Raji (cell line): ENCODE results near the gene RAPGEF5.

ENCODE experiments used
- POLR2A ChIP-seq: IDR thresholded peaks from 2 replicates; pipeline ENCODE4 v1.6.1; 2011; ENCODE audit warnings: low read depth, low read length, control low read depth; ENCODE audit not compliant: insufficient read depth

RAPGEF5 gene

DNA sequence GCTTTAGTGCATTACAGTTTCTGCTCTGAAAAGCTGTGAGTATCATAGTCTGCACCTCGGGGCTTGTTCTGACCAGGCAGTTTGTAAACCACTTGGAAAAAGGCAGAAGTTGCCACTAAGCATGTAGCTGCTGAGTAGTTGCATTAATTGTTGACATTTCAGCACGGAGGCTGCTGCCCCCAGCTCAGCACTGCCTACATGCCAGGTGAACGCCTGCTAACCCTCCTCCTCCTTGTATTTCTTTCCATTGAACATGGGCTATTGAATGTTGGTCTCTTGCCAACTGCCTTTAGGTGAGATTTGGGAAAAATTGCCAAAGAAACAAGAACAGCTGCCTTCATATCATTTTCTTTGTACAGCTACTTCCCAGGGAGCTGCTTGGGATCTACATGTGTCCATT is 164.2 kb downstream of the RAPGEF5 start:
- no peak for TF ChIP-seq POLR2A

DNA sequence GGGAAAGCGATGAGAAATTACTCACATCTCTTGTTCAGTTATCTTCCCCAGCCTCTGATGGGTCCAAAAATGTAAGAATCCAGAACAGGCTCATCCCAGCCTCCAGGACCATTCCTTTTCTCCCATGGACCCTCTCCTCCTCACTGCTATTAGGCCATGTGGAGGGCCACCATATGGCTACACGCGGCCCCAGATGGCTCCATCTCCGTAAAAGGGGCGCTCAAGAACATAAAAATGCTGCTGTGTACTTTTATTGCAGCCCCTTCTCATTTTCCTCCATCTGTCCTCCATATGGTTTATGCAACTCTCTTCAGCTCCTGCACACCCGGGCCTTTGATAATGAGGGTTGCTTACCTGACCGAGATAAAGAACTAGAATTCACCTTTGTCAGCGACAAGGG is 166.2 kb downstream of the RAPGEF5 start:
- no peak for TF ChIP-seq POLR2A

DNA sequence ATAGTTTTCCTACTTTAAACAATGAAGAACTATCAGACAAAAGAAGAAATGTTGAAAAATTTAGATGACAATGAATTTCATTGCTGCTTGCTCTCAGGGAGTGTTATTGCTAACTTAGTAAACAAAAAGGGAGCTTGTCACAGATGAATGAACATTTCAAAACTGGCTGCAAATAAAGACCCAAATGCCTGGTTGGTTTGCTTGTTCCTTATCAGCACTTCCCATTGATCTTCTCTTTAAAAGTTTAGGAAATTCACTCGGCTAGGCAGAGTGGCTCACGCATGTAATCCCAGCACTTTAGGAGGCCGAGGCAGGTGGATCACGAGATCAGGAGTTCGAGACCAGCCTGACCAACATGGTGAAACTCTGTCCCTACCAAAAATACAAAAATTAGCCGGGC is 167.2 kb downstream of the RAPGEF5 start:
- no peak for TF ChIP-seq POLR2A

DNA sequence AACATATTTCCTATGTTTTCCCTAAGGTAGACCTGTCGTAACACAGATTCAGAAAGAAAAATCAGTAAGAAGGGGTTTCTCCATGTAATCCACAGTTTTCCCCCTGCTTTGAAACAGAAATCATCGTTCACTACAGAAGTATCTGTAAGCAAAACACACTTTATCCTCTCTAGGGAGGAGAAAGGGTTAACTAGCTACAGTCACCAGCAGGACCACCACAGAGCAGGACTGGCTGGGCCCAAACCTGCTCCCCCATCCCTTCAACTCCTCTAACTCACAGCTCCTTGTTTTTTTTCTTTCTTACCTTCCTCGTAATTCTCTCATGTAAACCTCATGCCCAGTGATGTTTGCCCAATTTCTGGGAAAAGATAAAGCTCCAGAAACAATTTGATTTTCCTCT is 167.7 kb downstream of the RAPGEF5 start:
- no peak for TF ChIP-seq POLR2A

DNA sequence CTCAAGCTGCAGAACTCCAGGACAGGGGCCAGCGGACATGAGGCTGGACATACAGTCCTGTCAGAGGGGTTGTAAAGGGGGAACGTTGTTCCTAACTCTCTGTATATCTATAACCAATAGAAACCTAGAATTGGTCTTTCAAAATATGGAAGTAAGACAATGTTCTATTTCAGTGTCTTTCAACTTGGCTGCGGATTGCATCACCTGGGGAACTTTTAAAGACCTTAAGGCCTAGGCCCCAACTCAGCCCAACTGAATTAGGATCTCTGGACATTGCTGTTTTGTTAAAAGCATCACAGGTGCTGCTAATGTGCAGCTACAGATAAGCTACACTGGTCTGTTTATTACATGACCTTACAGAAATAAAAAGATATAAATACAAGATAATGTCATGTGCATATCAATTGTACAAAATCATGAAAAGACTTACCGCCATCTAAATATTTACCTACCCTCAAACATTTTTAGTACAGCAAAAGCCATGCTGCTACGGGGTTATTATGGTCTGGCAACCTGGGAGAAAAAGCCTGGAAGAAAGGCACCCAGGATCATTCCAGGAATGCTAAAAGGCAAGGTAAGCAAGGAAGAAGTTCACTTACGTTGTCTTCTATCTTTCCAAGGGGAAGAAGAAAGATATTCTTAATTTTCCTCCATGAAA is 169.1 kb downstream of the RAPGEF5 start:
- TF ChIP-seq POLR2A, result no peak

DNA sequence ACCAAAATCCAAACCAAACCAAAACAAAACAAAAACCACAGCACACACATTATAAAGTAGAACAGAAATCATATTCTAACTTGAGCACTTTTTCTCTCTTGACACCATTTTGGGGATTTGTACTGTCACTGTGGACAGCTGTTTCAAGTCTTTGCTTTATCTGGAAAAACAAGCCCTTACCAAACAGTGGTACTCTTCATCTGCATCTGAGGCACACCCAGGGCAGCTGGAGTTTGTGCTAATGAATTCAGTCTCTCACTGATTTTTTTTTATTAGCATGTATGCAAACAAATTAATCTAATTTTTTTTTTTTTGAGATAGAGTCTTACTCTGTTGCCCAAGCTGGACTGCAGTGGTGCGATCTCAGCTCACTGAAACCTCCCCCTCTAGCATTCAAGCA is 171.4 kb downstream of the RAPGEF5 start:
- no peak for TF ChIP-seq POLR2A

DNA sequence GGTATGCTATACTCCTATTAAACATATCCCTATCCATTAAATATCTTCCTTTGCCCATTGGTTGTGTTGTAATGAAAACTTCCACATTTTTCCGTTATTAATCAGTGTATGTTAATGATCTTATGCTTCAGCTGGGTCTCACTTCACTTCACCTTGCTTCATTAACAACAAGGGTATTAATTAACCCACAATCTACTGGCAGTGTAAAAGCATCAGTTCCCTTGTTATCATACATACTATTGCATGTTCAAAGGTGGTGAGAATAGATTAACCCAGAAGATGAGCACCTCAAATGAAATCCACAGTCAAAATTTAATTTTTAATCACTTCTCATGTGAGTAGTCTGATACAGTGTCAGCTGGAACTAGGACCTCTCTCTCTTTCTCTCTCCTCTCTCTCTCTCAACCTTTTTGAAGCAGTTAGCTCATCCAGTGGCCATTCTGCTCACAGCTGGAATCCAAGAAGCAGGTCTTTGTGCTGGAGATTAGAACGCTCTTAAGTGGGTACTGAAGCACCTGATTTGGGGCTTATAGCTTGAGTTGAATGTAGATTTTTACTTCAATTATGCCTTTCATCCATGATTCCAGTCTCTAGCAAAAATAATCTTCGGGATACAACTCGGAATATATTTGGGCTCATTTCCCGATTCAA is 172.3 kb downstream of the RAPGEF5 start:
- no peak for TF ChIP-seq POLR2A

DNA sequence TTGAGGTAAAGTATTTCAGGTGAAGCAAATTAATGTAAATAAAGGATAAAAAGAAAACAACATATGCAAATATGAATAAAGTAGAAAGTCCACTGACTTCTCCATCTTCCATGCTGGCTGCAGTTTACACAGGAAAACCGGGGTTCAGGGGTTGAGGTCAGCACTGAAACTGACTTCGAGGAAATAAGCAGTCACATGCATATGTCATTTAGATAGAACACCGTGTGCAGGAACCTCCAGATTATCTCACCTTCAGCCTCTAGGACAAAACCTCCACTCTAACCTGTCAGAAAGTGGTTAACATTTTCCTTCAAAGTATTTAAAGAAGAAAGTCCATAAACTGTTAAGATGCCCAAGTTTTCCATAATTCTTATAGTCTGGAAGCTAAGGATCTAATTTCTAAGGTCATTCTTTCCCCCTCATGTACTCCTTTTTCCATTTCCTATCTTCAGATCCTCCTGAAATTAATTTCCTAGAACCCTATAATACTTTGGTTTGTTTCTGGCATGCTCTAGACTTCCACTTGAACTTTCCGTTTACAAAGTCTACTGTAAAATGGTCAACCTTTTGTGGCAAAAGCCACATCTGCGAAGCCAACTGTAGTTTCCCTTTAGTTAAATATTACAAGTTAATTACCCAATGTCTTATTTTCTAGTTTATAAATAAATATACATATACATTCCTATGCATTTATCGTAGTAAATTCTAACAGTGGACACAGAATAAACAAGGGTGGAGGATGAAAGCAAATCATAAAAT is 173.3 kb downstream of the RAPGEF5 start:
- no peak for TF ChIP-seq POLR2A

DNA sequence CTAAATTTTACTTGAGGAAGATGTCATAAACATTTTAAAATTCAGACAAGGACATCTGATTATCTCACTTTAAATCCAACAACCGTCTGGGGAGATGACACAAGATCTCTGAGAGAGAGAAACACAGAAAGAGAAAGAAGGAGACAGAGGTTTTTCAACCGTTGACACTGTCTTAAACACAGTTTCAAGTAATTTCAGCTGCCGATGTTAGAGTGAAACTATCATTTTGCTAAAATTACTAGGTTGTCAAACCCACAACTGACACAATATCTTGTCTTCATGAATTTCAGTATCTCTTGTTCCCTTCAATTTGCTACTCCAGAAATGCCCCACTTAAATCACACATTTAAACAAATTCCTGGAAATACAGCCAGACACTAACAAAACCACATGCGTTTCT is 174.8 kb downstream of the RAPGEF5 start:
- no peak for TF ChIP-seq POLR2A

DNA sequence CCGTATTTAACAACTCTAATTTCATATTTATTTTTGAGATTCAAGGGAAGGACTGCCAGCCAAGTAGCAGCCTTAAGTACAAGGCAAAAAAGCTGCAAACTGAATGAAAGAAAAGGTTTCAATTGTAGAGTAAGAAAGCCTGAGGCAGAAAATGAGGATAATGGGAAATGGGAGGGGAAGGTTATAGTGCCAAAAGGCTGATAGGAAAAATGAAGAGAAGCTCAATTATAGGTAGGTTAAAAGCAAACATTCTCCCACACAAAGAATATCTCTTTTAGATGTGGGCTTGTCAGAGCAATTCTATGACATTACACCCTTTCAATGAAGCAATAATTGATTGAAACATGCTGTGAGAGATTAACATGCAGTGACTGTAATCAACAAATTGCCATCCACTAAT is 175.3 kb downstream of the RAPGEF5 start:
- TF ChIP-seq POLR2A, result no peak

DNA sequence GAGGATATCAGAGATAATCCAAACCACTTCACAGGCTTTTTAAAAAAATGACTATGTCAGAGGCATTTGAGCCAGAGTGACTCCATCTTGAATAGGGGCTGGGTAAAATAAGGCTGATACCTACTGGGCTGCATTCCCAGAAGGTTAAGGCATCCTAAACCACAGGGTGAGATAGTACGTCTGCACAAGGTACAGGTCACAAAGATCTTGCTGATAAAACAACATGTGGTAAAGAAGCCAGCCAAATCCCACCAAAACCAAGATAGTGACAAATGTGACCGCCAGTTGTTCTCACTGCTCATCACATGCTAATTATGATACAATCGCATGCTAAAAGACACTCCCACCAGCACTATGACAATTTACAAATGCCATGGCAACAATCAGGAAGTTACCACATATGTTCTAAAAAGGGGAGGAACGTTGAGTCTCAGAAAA is 177.5 kb downstream of the RAPGEF5 start:
- TF ChIP-seq POLR2A, result no peak

DNA sequence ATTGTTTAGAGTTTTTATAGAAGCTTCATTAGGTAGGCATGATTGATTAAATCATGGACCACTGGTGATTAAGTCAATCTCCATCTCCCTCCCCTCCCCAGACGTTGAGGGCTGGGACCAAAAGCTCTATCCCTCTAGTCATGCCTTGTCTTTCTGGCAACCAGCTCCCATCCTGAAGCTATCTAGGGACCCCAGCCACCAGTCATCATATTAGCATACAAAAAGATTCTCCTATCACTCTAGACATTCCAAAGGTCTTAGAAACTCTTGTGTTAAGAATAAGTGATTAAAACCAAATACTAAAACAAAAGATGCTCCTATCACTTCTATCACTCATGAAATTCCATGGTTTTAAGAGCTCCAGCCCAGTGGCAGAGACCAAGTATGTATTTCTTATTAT is 178.2 kb downstream of the RAPGEF5 start:
- no peak for TF ChIP-seq POLR2A

DNA sequence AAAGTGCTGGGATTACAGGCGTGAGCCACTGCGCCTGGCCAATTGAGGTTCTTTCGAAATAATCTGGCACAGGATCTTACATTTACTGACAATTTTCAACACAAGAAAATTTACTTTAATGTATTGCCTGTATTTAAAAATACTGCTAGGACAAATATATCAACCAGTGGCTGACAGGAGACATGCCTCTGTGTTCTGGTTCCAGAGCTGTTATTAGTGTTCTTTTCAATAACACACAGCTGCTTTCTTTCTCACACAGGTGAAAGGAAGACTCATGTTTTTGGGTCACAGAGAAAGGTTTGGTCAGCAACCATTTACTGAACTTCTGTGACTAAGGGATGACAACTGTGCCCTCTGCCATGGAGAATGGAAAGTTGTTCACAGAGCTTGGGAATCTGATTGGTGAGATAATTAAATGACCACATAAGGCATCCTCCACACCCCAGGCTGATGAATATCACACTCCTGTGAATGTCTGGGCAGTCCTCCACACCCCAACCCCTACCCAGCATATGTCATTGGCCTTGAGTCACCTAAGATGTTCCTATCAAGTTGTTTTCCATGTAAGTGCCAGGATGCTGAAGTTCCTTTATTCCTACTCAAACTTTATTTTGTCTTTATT is 180.1 kb downstream of the RAPGEF5 start:
- no peak for TF ChIP-seq POLR2A

DNA sequence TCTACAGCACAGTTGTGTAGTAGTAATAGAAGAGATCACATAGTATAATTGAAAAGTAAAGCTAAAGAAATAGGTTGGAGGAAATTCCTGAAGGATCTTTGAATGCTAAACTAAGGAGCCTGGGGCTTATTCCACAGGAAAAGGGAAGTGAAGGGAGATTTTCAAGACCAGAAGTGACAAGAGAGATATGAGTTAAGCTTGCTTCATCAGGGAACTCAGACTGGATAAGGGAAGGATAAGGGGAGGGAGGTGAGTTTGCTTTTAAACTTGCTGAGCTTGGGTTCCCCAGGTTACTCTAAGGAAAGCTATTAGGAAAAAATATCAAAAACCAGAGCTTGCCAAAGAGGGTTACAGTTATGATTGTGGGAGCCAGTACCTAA is 182.4 kb downstream of the RAPGEF5 start:
- no peak for TF ChIP-seq POLR2A

DNA sequence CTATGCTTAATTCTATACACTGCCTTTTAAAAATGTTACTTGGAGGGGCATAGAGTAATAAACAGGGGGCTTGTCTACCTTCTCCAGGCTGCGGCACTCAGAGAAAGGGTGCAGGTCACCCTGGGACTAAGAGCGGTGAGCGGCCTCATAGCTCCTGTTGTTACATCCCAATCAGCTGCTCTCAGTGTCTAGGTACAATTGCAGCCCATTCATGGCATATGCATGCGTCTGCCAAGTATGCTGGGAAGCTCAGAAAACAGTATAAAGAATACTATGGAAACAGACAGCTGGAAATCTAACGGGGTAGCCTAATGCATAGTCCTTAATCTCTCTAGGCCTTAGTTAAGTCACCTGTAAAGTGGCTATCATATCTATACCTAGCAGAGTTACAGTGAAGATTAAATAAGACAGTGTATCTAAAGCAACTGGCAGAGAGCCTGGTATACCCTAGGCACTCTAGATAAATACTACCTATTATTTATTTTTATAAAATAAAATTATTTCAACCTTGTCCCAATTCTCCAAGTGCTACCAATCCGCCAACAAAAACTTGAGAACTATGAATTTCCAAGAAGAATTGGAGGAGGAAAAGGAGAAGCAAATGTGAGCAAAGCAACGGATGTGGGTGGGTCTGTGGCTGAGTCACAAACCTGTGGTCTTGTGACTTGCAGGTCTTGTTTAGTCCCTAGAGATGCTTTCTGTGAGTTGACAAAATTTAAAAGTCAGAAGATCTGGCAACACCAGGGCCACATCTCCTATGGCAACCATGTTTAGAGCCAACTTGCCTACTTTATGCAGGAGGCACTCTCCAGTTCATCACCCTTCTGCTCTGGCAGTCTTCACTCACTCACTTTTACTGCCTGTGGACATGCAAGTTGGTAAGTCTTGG is 183.0 kb downstream of the RAPGEF5 start:
- TF ChIP-seq POLR2A, result no peak
